ENCODE results near the gene PDXK.

Gene PDXK

GRCh38 chr21:43744725-43745124 lies 25.8 kb downstream of the PDXK start:
- DNase-seq, result no peak

GRCh38 chr21:43745772-43746517 lies 27.0 kb downstream of the PDXK start:
- no peak for DNase-seq

- DNase-seq, result no peak
These were observed 29.7 kb downstream of the PDXK start for GRCh38 chr21:43748622-43749021.

- no peak for DNase-seq
These were observed 30.8 kb downstream of the PDXK start for GRCh38 chr21:43749651-43750262.

- DNase-seq, result no peak
These were observed 31.6 kb downstream of the PDXK start for GRCh38 chr21:43750339-43751033.

GRCh38 chr21:43751955-43752591 lies 33.1 kb downstream of the PDXK start:
- no peak for DNase-seq

- DNase-seq, result no peak
These were observed 34.0 kb downstream of the PDXK start for GRCh38 chr21:43752758-43753438.

GRCh38 chr21:43753439-43753799 lies 34.5 kb downstream of the PDXK start:
- DNase-seq, result no peak

GRCh38 chr21:43754948-43755781 lies 36.2 kb downstream of the PDXK start:
- DNase-seq, result no peak

GRCh38 chr21:43755820-43756594 lies 37.1 kb downstream of the PDXK start:
- DNase-seq, result no peak

- DNase-seq, result no peak
These were observed 38.7 kb downstream of the PDXK start for GRCh38 chr21:43757601-43758000.

- DNase-seq, result no peak
These were observed 39.2 kb downstream of the PDXK start for GRCh38 chr21:43758111-43758641.

GRCh38 chr21:43758811-43759210 lies 39.9 kb downstream of the PDXK start:
- DNase-seq, result no peak

- DNase-seq, result no peak
These were observed 40.7 kb downstream of the PDXK start for GRCh38 chr21:43759651-43760050.

GRCh38 chr21:43760391-43760958 lies 41.5 kb downstream of the PDXK start:
- DNase-seq, result no peak

- DNase-seq, result no peak
These were observed 43.0 kb downstream of the PDXK start for GRCh38 chr21:43761886-43762285.

GRCh38 chr21:43762303-43763128 lies 43.6 kb downstream of the PDXK start:
- no peak for DNase-seq

- DNase-seq, result no peak
These were observed 45.1 kb downstream of the PDXK start for GRCh38 chr21:43763901-43764523.
